HG03135 (cell line): ENCODE results near the gene WARS2.

Experiments used
- ATAC-seq: cut with Tn5 transposase; IDR thresholded peaks from one replicate; pipeline ENCODE4 v1.9.1; 2021; ENCODE audit warnings: mild to moderate bottlenecking, moderate library complexity; ENCODE audit not compliant: unreplicated experiment

Gene WARS2

DNA sequence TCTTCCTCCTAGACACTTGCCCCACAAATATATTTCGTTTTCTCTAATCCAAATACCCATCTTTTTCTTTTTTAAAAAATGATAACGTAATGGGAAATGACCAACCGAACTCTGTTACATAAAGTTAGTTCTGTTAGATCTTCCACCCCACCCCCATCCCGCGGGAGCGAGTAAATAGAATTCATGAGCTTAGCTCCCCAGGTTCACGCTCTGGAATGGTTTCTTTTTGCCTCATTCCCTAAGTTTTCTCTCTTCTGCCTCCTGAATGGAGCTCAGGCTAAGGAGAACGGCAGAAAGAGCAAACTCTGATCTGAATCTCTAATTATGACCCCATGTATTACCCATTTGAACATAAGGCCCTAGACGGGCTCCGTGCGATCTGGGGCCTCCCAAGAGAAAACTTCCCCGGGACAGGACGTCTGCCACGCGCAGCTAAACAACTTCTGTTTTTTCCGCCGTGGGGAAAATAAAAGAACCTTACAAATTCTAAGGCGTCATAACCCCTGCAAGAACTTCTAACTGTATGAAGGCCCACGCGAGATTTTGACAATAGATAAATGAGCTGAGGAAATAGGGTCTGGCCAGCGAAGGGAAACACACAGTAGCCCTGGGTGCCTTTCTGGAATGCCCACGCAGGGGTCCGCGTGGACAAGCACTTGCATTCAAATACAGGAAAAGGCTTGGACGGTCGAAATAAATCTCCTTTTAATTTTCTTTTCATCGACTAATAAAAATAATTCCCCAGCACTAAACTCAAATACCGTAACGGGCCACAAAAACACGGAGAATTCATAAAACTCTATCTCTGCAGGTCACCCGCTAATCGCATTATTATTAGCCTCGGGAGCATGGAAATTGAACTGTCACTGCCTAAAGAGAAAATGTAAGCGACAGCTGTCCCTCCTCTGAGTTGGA is 154.6 kb downstream of the WARS2 start:
- no peak for ATAC-seq

GRCh38 chr1:118984722-118985639 is 155.5 kb downstream of the WARS2 start:
- ATAC-seq, result no peak

GRCh38 chr1:118984086-118984721 is 156.2 kb downstream of the WARS2 start:
- ATAC-seq, result no peak

GRCh38 chr1:118983558-118984041 is 156.9 kb downstream of the WARS2 start:
- no peak for ATAC-seq

DNA sequence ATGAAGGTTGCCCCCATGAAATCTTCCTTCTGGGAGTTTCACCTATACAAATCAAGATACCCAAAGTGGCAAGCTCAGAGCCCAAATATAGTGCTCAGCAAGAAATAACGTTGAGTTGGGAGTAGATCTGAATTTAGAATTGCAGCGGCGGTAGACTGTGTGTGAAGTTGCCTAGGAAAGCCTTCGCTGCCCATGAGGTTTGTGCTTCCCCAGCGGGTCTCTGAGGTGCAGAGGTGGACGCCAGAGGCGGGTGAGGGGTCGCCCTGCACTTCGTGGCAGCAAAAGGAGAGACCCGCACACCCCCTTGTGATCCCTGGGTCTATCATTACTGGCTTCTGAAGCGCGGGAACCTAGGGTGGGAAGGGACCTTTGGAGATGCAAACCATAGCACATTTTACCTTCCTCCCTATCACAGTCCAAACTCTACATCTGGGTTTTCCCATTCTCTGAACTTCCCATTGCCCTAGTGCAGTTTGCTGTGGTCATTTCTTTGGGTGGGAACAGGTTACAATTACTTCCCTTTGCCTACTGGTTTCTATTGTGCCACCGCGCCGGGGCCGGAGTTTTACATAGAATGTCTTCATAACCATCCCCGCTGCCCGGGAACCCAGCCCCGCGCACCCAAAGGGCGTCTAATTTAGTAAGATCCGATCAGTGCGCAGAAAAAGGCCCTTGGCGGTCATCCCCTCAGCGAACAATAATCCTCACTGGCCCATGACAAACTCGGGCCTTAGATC is 157.5 kb downstream of the WARS2 start:
- ATAC-seq, result no peak

DNA sequence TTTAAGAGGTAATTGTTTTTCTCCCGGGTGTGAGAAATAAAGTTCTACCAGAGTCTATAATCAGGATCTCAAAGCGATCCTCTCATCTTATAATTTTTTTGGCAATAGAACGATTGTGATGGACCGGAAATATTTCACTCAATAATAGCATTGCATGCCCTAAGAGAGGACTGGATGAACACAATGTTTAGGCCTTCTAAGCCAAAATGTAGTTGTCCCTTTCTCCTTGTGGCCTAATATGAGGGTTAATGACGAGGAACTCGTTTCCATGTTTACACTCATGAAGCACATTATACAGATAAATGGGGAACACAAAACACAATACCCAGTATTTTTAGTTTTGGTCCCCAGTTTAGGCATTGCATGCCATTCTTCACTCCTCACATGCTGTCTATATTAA is 158.2 kb downstream of the WARS2 start:
- no peak for ATAC-seq

DNA sequence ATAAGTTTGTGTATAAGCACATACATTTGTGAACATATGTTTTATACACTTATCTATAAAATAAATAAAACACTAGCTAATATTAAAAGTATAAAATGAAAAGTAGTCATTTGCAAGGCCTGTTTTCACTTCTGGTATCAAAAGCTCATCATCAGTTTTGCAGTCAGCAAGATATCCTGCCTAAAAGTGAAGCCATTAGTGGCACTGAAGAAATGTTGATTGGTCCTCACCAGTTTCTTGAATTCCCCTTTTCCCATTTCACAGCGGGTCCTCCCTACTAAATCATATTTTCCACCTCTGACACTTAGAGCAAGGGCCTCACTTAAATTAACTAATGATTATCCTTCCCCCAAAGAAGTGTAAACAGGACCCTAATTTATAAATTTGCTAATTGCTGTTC is 159.0 kb downstream of the WARS2 start:
- no peak for ATAC-seq
